ENCODE measurements around the gene PLA2G15. TPM values are rescaled to one million over a fixed set of nuclear protein-coding genes. Genes with fewer than 3 reads are reported as not detected.

Gene PLA2G15
- polyA plus RNA-seq, 2 donors: 3.9 to 5.2 TPM

- no peaks in the 10 kb centered on the region for H3K9me3 ChIP-seq (ENCODE audit: control insufficient read depth in 2 of 2, insufficient read depth in 1 of 2, low read depth in 1 of 2, low read length in 1 of 2)
- WGBS, 2 donors: 77 to 81% methylated on average over 4 of the region's 4 CpGs
- peaks cover 6 to 19% of the 10 kb centered on the region in 2 donors for H3K4me1 ChIP-seq (ENCODE audit: control insufficient read depth in 2 of 2, insufficient read depth in 2 of 2, low read length in 1 of 2)
- no peaks in the 10 kb centered on the region for H3K27me3 ChIP-seq (ENCODE audit: control insufficient read depth in 1 of 2, insufficient read depth in 2 of 2, low read length in 2 of 2)
- no peak overlapping the region for H3K4me3 ChIP-seq (ENCODE audit: low read depth in 1 of 2, low read length in 2 of 2)
- H3K36me3 ChIP-seq (ENCODE audit: control insufficient read depth in 2 of 2, insufficient read depth in 2 of 2, low read length in 1 of 2): no peaks in the 10 kb centered on the region
- no peak overlapping the region for H3K27ac ChIP-seq (ENCODE audit: low read depth in 2 of 2, low read length in 1 of 2)
Observed at GRCh38 chr16:68247932-68248331, 2.8 kb downstream of the PLA2G15 start.

- H3K27me3 ChIP-seq (ENCODE audit: control insufficient read depth in 1 of 2, insufficient read depth in 2 of 2, low read length in 2 of 2): no peaks in the 10 kb centered on the region
- no peak overlapping the region for H3K27ac ChIP-seq (ENCODE audit: low read depth in 2 of 2, low read length in 1 of 2)
- H3K9me3 ChIP-seq (ENCODE audit: control insufficient read depth in 2 of 2, insufficient read depth in 1 of 2, low read depth in 1 of 2, low read length in 1 of 2): no peaks in the 10 kb centered on the region
- no peak overlapping the region for H3K4me3 ChIP-seq (ENCODE audit: low read depth in 1 of 2, low read length in 2 of 2)
- 87 to 91% methylated on average over 4 of the region's 4 CpGs for WGBS, 2 donors
- peaks cover 0 to 3% of the 10 kb centered on the region in 2 donors for H3K36me3 ChIP-seq (ENCODE audit: control insufficient read depth in 2 of 2, insufficient read depth in 2 of 2, low read length in 1 of 2)
- peaks cover 6 to 17% of the 10 kb centered on the region in 2 donors for H3K4me1 ChIP-seq (ENCODE audit: control insufficient read depth in 2 of 2, insufficient read depth in 2 of 2, low read length in 1 of 2)
Observed at GRCh38 chr16:68249371-68249770, 4.2 kb downstream of the PLA2G15 start.

- Histone ChIP-seq H3K4me3 (ENCODE audit: low read depth in 1 of 2, low read length in 2 of 2) (no peak overlapping the region), H3K36me3 (ENCODE audit: control insufficient read depth in 2 of 2, insufficient read depth in 2 of 2, low read length in 1 of 2) (peaks cover 0 to 14% of the 10 kb centered on the region in 2 donors), H3K27ac (ENCODE audit: low read depth in 2 of 2, low read length in 1 of 2) (no peak overlapping the region), H3K9me3 (ENCODE audit: control insufficient read depth in 2 of 2, insufficient read depth in 1 of 2, low read depth in 1 of 2, low read length in 1 of 2) (no peaks in the 10 kb centered on the region), H3K27me3 (ENCODE audit: control insufficient read depth in 1 of 2, insufficient read depth in 2 of 2, low read length in 2 of 2) (no peaks in the 10 kb centered on the region), H3K4me1 (ENCODE audit: control insufficient read depth in 2 of 2, insufficient read depth in 2 of 2, low read length in 1 of 2) (peaks cover 6 to 10% of the 10 kb centered on the region in 2 donors)
- WGBS, 2 donors: 81 to 84% methylated on average over 6 of the region's 6 CpGs
Observed at GRCh38 chr16:68250951-68251350, 5.8 kb downstream of the PLA2G15 start.

- Histone ChIP-seq H3K9me3 (ENCODE audit: control insufficient read depth in 2 of 2, insufficient read depth in 1 of 2, low read depth in 1 of 2, low read length in 1 of 2) (no peaks in the 10 kb centered on the region), H3K27ac (ENCODE audit: low read depth in 2 of 2, low read length in 1 of 2) (no peak overlapping the region), H3K4me3 (ENCODE audit: low read depth in 1 of 2, low read length in 2 of 2) (no peak overlapping the region), H3K36me3 (ENCODE audit: control insufficient read depth in 2 of 2, insufficient read depth in 2 of 2, low read length in 1 of 2) (peaks cover 0 to 14% of the 10 kb centered on the region in 2 donors), H3K4me1 (ENCODE audit: control insufficient read depth in 2 of 2, insufficient read depth in 2 of 2, low read length in 1 of 2) (peaks cover 0 to 3% of the 10 kb centered on the region in 2 donors), H3K27me3 (ENCODE audit: control insufficient read depth in 1 of 2, insufficient read depth in 2 of 2, low read length in 2 of 2) (no peaks in the 10 kb centered on the region)
- 83 to 93% methylated on average over 5 of the region's 5 CpGs for WGBS, 2 donors
Observed at GRCh38 chr16:68251832-68252231, 6.7 kb downstream of the PLA2G15 start.

GRCh38 chr16:68252383-68252782, 7.2 kb downstream of the PLA2G15 start:
- Histone ChIP-seq H3K27ac (ENCODE audit: low read depth in 2 of 2, low read length in 1 of 2) (no peak overlapping the region), H3K27me3 (ENCODE audit: control insufficient read depth in 1 of 2, insufficient read depth in 2 of 2, low read length in 2 of 2) (no peaks in the 10 kb centered on the region), H3K4me1 (ENCODE audit: control insufficient read depth in 2 of 2, insufficient read depth in 2 of 2, low read length in 1 of 2) (peaks cover 0 to 2% of the 10 kb centered on the region in 2 donors), H3K9me3 (ENCODE audit: control insufficient read depth in 2 of 2, insufficient read depth in 1 of 2, low read depth in 1 of 2, low read length in 1 of 2) (no peaks in the 10 kb centered on the region), H3K4me3 (ENCODE audit: low read depth in 1 of 2, low read length in 2 of 2) (no peak overlapping the region), H3K36me3 (ENCODE audit: control insufficient read depth in 2 of 2, insufficient read depth in 2 of 2, low read length in 1 of 2) (peaks cover 0 to 14% of the 10 kb centered on the region in 2 donors)
- WGBS, 2 donors: 85 to 87% methylated on average over 5 of the region's 5 CpGs

GRCh38 chr16:68253721-68254120, 8.5 kb downstream of the PLA2G15 start:
- Histone ChIP-seq H3K4me3 (ENCODE audit: low read depth in 1 of 2, low read length in 2 of 2) (no peak overlapping the region), H3K27me3 (ENCODE audit: control insufficient read depth in 1 of 2, insufficient read depth in 2 of 2, low read length in 2 of 2) (no peaks in the 10 kb centered on the region), H3K36me3 (ENCODE audit: control insufficient read depth in 2 of 2, insufficient read depth in 2 of 2, low read length in 1 of 2) (peaks cover 0 to 14% of the 10 kb centered on the region in 2 donors), H3K9me3 (ENCODE audit: control insufficient read depth in 2 of 2, insufficient read depth in 1 of 2, low read depth in 1 of 2, low read length in 1 of 2) (no peaks in the 10 kb centered on the region), H3K4me1 (ENCODE audit: control insufficient read depth in 2 of 2, insufficient read depth in 2 of 2, low read length in 1 of 2) (peaks cover 0 to 5% of the 10 kb centered on the region in 2 donors), H3K27ac (ENCODE audit: low read depth in 2 of 2, low read length in 1 of 2) (no peak overlapping the region)
- 88 to 91% methylated on average over 4 of the region's 4 CpGs for WGBS, 2 donors

- no peak overlapping the region for H3K4me3 ChIP-seq (ENCODE audit: low read depth in 1 of 2, low read length in 2 of 2)
- peaks cover 0 to 5% of the 10 kb centered on the region in 2 donors for H3K4me1 ChIP-seq (ENCODE audit: control insufficient read depth in 2 of 2, insufficient read depth in 2 of 2, low read length in 1 of 2)
- H3K27ac ChIP-seq (ENCODE audit: low read depth in 2 of 2, low read length in 1 of 2): no peak overlapping the region
- no peaks in the 10 kb centered on the region for H3K27me3 ChIP-seq (ENCODE audit: control insufficient read depth in 1 of 2, insufficient read depth in 2 of 2, low read length in 2 of 2)
- 89 to 94% methylated on average over 18 of the region's 18 CpGs for WGBS, 2 donors
- peaks cover 0 to 25% of the 10 kb centered on the region in 2 donors for H3K36me3 ChIP-seq (ENCODE audit: control insufficient read depth in 2 of 2, insufficient read depth in 2 of 2, low read length in 1 of 2)
- no peaks in the 10 kb centered on the region for H3K9me3 ChIP-seq (ENCODE audit: control insufficient read depth in 2 of 2, insufficient read depth in 1 of 2, low read depth in 1 of 2, low read length in 1 of 2)
Observed at GRCh38 chr16:68255712-68256111, 10.5 kb downstream of the PLA2G15 start.

- no peaks in the 10 kb centered on the region for H3K27me3 ChIP-seq (ENCODE audit: control insufficient read depth in 1 of 2, insufficient read depth in 2 of 2, low read length in 2 of 2)
- H3K27ac ChIP-seq (ENCODE audit: low read depth in 2 of 2, low read length in 1 of 2): peak overlapping the region in 1 of 2 donors; percentile 48
- H3K4me3 ChIP-seq (ENCODE audit: low read depth in 1 of 2, low read length in 2 of 2): no peak overlapping the region
- peaks cover 0 to 5% of the 10 kb centered on the region in 2 donors for H3K4me1 ChIP-seq (ENCODE audit: control insufficient read depth in 2 of 2, insufficient read depth in 2 of 2, low read length in 1 of 2)
- peaks cover 0 to 25% of the 10 kb centered on the region in 2 donors for H3K36me3 ChIP-seq (ENCODE audit: control insufficient read depth in 2 of 2, insufficient read depth in 2 of 2, low read length in 1 of 2)
- no peaks in the 10 kb centered on the region for H3K9me3 ChIP-seq (ENCODE audit: control insufficient read depth in 2 of 2, insufficient read depth in 1 of 2, low read depth in 1 of 2, low read length in 1 of 2)
- WGBS, 2 donors: 76 to 82% methylated on average over 6 of the region's 6 CpGs
Observed at GRCh38 chr16:68257251-68257905, 12.2 kb downstream of the PLA2G15 start.

- peaks cover 0 to 25% of the 10 kb centered on the region in 2 donors for H3K36me3 ChIP-seq (ENCODE audit: control insufficient read depth in 2 of 2, insufficient read depth in 2 of 2, low read length in 1 of 2)
Observed at GRCh38 chr16:68257906-68258800, 13.0 kb downstream of the PLA2G15 start.

More at GRCh38 chr16:68257906-68258800, 13.0 kb downstream of the PLA2G15 start:
- peaks cover 0 to 5% of the 10 kb centered on the region in 2 donors for H3K4me1 ChIP-seq (ENCODE audit: control insufficient read depth in 2 of 2, insufficient read depth in 2 of 2, low read length in 1 of 2)
- H3K27ac ChIP-seq (ENCODE audit: low read depth in 2 of 2, low read length in 1 of 2): peak overlapping the region in 1 of 2 donors; percentile 50
- H3K4me3 ChIP-seq (ENCODE audit: low read depth in 1 of 2, low read length in 2 of 2): no peak overlapping the region
- WGBS, 2 donors: 67 to 69% methylated on average over 13 of the region's 13 CpGs
- no peaks in the 10 kb centered on the region for H3K27me3 ChIP-seq (ENCODE audit: control insufficient read depth in 1 of 2, insufficient read depth in 2 of 2, low read length in 2 of 2)
- H3K9me3 ChIP-seq (ENCODE audit: control insufficient read depth in 2 of 2, insufficient read depth in 1 of 2, low read depth in 1 of 2, low read length in 1 of 2): no peaks in the 10 kb centered on the region

Measured in esophagus (tissue), 2 donors.